Umbilical cord (tissue), 2 donors: ENCODE measurements around the gene ODC1. TPM values are rescaled to one million over a fixed set of nuclear protein-coding genes. Genes with fewer than 3 reads are reported as not detected.
"Not testable (repeated sequence)": the region's sequence is repeated elsewhere in the genome, so short reads cannot be mapped to it uniquely, and the experiment has no call there.

ENCODE experiments used
- DNase-seq: peaks from one replicate; pipeline ENCODE4 v3.0.0-alpha.2; 2015; ENCODE audit warnings: low spot score
- total RNA-seq: library from RNA; depleted of rRNA; stranded (reverse); fragments of >200 nt; gene quantifications from one replicate; pipeline ENCODE4 v1.2.3, GENCODE V29; 2014; ENCODE audit warnings: low replicate concordance; ENCODE audit not compliant: insufficient read depth

Gene ODC1
- total RNA-seq = 126 TPM

DNA sequence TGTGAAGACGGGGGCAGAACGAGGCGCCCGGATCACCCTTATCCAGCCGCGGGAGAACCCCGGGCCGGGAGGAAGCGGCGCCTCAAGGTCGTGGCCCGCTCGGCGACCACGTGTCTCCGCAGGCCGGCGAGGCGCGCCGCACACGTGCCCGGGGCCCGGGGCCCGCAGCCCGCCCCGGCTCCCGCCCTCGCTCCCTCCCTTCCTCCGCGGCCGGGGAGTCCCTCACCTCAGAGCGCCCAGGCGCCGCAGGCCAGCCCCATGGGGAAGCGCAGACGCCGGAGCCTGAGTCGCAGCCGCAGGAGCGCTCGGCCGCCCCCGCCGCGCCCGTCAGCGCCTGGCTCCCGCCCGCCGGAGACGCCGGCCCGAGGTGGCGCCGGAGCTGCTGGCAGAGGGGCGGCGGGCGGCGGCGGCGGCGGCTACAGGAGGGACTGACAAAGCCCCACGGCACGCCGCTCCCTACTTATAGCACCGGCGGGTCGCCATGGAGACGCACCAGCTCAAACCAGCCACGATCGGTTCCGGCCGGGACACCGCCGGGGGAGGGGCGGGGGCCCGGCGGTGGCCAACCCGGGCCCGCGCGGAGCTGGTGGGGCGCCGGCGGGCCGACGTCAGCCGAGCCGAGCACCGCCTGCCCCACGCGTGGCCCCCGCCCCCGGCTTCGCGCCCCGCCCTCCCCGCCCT, at the start of gene ODC1:
ODC1 (minus strand) TSS at position 433 of the 681 bp plus-strand sequence. CDS start 3,295 bp downstream, outside the sequence.
- peak; percentile 92 for DNase-seq

- DNase-seq = peak; percentile 48
Measured at GRCh38 chr2:10497797-10498251, 49.7 kb upstream of the ODC1 start.

GRCh38 chr2:10495988-10496313, 47.8 kb upstream of the ODC1 start:
- no peak for DNase-seq

DNA sequence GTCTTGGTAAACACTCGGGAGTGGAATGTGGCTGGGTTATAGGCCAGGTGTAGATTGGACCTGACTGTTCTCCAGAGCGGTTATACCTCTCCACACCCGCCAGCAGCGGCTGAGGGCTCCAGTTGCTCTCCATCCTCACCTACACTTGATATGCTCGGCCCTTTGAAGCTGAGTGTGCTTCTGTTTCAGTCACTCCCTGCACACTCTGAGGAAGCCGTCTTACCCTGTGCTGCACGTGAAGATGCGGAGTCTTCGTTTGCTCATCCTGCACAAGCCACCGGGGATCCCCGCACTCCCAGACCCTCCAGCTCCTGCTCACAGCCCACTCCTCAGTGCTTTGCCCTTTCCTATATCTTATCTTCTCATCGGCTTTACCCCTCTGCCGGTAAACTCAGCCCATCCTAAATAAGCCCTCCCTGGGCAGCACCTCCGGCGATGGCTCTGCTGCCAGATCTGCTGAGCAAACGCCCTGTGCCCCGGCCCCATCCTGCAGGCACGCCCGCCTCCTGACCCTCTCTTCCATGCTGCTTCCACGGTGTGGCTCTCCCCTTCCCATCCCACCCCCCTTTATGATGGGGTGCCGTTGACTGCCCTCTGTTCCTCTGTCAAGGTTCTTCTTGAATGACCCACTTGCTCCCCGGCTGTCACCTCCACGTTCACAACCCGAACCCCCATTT, 47.3 kb upstream of the ODC1 start:
- DNase-seq = no peak

- no peak for DNase-seq
Measured at GRCh38 chr2:10494351-10495066, 46.4 kb upstream of the ODC1 start.

DNA sequence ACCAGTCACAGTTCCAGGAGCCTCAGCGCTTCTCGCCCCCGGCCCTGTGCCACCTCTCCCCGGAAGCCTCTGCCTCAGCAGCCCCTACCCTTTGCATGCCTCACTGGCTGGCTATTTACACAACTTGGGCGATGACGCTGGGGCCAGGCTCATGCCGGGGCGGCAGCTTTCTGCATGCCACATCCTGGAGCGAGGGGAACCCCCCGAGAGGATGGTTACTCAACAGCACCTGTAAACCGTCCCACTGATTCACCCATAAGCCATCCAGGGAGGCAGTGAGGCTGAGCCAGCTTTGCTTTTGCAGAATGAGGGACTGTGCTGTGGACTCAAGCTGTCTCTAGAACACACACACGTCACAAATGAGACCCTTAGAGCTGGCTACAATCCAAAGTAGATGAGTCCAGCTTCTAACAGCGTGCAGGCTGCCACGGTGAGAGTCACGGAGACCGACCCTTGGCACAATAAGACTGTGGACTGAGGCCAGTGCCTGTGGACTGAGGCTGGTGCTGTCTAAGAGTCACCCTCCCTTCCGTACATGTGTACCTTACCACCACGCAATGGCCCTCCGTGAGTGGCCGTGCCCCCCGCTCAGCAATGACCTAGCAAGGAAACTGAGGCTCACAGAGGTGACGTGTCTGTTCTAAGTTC, 45.6 kb upstream of the ODC1 start:
- DNase-seq = no peak

GRCh38 chr2:10493075-10493633, 45.0 kb upstream of the ODC1 start:
- DNase-seq = no peak

DNA sequence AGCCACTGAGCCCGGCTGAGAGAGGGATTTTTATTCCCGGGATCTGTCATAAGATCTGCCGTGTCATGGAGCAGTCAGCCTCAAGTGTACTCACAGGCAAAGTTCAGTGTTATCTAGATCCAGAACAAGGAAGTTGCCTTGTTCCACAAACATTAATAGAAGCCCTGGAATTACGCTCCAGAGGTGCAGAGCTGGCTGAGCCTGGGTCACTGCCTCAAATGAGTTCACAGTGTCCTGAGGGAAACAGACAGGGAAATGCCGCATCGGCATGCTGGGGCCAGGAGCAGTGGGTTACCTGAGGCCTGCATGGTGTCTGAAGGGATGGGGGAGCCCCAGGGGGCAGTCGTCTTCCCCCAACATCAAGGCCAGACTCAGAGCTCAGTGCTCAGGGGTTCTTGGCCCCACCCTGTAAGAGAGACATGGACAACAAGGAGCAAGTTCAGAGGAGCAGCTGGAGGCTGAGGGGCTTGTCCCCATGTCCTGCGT, 42.7 kb upstream of the ODC1 start:
- no peak for DNase-seq

DNA sequence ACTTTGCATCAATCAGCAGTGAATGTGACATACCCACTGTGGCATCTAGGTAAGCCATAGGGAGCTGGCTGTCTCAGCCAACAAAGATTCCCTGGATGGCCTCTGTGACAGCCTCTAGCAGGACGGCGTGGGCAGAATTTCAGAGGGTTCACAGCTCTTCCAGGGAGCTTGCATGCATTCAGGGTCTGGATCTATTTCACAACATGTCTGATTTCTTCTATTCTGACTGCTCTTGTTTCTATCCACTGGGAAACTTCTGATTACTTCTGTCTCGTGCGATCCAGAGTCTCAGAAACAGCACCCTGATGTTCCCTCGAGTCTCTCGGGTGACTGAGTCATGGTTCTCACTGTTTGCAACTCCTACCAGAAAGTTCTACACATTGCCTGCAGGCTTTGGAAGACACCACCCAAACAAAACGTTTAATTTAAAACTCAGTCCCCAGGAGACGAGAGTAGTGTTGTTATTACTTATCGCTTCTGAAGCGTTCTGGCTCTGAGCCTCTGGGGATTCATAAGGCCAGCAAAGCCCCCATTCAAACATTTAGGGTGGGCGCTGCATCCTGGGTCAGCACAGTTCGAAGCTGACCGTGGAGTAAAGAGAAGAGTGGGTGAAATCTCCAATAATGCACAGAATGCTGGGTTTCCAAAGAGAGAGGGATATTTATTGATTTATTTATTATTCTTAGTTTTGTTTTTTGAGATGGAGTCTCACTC, 41.9 kb upstream of the ODC1 start:
- no peak for DNase-seq

- DNase-seq = not testable (repeated sequence)
Measured at GRCh38 chr2:10488142-10488541, 40.0 kb upstream of the ODC1 start.

GRCh38 chr2:10487741-10488104, 39.6 kb upstream of the ODC1 start:
- not testable (repeated sequence) for DNase-seq

- DNase-seq = no peak
Measured at GRCh38 chr2:10487081-10487740, 39.1 kb upstream of the ODC1 start.

DNA sequence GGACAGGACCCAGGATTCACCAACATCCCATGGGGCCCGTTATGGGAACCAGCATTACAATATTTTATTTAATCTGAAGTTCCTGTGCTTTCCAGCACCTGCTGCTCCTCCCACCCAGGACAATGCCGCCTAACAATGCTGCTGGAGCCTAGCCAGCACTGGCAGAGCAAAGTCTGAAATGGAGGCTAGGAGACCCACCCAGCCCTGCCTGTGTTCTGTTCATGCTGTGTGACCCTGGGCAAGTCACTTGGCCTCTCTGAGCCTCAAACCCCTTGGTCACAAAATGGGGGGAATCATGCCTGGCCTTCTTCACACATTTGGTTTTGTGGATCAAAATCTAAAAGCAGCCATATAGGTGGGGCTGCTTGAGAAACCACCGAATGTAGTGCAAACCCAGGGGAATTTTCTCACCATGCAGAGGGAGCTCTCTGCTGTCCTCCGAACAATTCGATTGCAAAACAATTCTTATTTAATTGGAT, 38.5 kb upstream of the ODC1 start:
- DNase-seq = no peak

DNA sequence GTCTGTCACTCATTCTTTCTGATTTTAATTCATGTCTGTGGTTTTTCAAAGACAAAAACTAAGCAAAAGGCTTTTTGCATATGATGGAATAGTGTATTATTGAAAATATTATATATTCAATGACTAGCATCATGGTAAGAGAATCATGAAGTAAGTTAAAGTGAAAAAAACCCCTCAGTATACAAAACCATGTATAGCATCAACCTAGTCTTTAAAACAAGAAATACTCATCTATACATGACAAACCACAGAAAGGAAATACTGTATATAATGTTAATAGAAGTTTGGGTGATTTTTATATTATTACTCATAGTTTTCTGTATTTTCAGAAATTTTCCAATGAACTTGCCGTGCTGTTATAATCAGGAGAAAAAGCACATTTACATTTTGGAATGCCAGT, 38.0 kb upstream of the ODC1 start:
- DNase-seq = no peak

- peak; percentile 87 for DNase-seq
Measured at GRCh38 chr2:10482913-10483312, 34.8 kb upstream of the ODC1 start.

GRCh38 chr2:10482460-10482859, 34.3 kb upstream of the ODC1 start:
- no peak for DNase-seq

GRCh38 chr2:10481666-10482157, 33.6 kb upstream of the ODC1 start:
- DNase-seq = no peak

GRCh38 chr2:10481055-10481665, 33.0 kb upstream of the ODC1 start:
- DNase-seq = no peak

GRCh38 chr2:10480359-10480949, 32.3 kb upstream of the ODC1 start:
- no peak for DNase-seq
